Right ventricle myocardium inferior (tissue), 1 donor: ENCODE data around the gene DCDC1. TPM values are rescaled to one million over a fixed set of nuclear protein-coding genes. Genes with fewer than 3 reads are reported as not detected.

ENCODE experiments used
- ATAC-seq: fragments of 200-7000 bp; cut with Tn5 transposase; one replicate; pipeline ENCODE4 v1.9.1; 2020; ENCODE audit warnings: mild to moderate bottlenecking, moderate library complexity
- DNase-seq: peaks from one replicate; pipeline ENCODE4 v3.0.0; 2021; ENCODE audit errors: missing footprints
- intact Hi-C: fragments of 100-400 bp; cut with DNase I; formaldehyde crosslinking; loops from one replicate; pipeline ENCODE4 v1.11.0; 2022
- total RNA-seq: library from RNA; stranded (reverse); fragmentation: NEBNext Ultra II Directional; extraction: Animal tissue kit (Norgen Biotek cat#: 25700); gene quantifications from one replicate; pipeline ENCODE4 v1.2.1, GENCODE V29; 2021
- donor health status: DM: no; HTN: yes; CAD: no; lungs with severe emphysema.

Gene DCDC1
- total RNA-seq, 1 donor from 2014 or later = 0.19 TPM

DNA sequence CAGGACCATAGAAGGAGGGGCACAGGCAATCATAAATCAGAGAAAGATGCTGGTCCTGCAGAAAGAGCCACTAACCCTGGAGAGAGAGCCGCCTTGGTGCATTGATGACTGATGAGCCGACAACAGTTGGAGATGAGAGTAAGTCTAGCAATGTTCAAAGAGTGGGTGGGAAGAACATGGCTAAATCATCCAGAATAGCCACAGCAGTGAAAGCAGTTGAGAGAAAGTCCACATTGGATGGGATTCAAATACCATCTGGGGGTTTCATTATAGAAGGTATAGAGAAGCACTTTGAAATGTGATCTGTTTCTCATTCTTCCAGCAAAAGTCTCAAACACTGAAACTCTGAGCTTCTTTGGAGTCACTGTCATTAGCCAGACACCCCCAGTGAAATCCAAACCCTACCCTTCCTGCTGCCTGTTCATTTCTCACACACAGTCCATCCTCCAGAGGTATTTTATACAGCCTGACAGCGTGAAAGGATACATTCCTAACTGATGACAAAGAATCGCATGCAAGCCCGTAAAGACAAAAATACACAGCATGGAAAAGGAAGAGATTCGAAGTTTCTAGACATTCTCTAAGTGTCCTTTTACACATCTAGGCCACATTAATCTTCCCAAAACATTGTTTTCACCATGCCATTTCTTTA is 480.3 kb downstream of the DCDC1 start:
- intact Hi-C loops = no loop called here
- no peak for ATAC-seq
- no peak for DNase-seq

DNA sequence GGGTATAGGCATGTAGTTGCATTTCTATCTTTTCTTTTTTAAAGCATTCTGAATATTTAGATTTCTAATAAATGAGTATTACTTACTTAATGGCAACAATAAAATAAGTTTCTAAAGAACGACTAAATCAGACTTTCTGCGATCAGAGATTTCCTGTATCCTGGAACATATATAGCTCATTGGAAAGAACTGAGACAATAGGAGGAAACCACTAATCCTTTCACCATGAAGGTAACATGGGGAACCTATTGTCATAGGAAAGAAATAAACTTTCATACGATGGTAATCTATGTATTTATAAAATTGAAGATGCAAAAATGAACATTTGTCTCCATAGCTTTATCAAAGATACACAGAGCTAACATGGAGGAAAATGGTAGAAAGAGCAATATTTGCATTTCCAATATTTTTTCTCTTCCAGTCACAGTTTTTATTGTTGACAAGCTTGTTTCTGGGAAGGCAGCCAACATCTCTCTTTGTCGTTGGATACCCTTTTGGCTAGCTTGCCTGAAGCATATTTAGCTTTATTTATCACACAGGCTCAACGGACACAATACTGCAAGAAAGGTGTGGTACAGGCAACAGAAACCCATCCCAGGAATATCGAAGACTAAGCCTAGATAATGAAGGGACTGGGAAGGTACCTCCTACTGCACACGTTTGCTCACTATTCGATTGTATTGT is 490.1 kb downstream of the DCDC1 start:
- DNase-seq (no peak), ATAC-seq (peak; percentile 67)
- intact Hi-C loops = no loop called here

DNA sequence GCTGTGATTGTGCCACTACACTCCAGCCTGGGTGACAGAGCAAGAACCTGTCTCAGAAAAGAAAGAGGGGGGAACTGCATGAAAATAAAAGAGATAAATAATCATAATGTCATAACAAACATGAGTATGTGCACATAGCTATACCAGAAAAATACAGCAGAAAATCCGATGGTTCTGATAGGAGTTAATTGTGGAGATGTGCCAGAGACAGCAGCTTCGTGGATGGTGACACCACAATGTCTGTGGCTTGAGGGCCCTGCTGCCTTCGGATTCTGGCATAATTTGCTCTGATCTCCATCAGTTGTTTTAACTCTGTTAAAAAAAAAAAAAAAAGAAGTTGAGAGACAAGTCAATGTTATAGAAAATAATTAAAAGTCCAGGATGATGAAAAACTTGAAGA is 491.1 kb downstream of the DCDC1 start:
- ATAC-seq (no peak), DNase-seq (no peak)
- intact Hi-C loops = no loop called here

DNA sequence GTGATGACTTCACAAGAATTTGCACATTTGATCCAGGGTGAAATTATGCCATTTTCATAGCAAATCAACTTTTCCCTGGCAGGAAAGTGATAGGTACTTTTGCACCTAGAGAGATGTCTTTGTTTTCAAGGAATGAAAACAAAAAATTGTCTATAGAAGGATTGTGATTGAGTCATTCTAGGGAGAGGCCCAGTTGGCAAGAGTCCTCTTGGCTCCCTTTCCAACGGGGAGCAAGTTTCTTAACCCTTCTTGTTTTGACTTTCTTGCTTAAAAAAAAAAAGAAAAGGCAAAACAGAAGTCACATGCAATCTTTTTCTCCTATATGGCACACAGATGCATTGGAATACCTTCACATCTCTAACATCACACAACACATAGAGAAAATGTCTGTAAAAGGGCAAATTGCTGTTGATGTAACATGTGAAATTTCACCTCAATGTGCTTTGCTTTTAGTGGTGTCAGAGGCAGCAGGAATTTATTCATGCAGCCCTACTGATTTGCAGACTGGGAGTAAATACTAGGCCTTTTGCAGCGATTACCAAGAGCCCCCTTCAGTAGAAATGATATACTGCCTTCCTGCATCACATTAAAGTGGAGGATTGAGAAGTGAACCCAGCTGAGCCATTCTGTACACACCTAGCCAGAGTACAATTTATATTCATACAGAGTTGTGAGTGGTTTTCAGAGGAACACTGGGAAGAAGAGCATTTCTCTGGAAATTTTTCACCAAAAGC is 492.7 kb downstream of the DCDC1 start:
- DNase-seq (no peak), ATAC-seq (no peak)
- intact Hi-C loops = no loop called here

DNA sequence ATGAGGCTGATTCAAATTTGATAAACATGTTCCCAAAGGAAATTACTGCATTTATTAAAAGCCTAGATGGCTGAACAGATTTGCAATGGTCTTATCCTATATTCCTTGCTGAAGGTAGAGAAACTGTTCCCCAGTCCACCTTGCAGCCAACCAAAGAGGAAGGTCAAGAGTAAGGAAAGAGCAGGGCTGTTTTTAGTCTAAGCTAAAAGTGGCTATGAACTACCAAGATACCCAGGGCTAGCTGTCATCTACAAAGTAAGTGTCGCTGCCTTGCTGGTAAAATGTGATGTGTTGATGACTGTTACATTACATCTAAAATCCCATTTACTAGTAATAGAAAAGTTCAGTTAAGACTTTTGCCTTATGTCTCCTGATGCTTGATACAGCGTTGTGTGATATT is 493.3 kb downstream of the DCDC1 start:
- DNase-seq (no peak), ATAC-seq (peak; percentile 60)
- intact Hi-C loops = no loop called here

DNA sequence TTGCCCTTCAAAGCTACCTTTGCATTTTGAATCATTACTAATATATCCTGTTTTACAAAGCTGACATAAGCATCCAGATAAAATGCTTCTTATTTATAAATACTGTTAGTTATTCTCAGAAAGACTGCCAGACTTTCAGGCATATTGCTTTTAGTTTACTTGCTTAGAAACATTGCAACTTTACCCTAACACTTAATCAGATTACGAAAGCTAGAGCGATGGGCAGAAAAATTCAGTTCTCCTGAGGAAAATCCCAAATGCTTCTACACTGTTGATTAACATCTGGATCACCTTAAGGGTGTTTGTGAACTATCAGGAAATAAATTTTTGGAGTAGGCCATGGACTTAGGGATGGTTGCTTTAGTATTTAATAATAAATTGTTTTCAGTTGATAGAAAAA is 493.7 kb downstream of the DCDC1 start:
- intact Hi-C loops = no loop called here
- DNase-seq = no peak
- no peak for ATAC-seq

DNA sequence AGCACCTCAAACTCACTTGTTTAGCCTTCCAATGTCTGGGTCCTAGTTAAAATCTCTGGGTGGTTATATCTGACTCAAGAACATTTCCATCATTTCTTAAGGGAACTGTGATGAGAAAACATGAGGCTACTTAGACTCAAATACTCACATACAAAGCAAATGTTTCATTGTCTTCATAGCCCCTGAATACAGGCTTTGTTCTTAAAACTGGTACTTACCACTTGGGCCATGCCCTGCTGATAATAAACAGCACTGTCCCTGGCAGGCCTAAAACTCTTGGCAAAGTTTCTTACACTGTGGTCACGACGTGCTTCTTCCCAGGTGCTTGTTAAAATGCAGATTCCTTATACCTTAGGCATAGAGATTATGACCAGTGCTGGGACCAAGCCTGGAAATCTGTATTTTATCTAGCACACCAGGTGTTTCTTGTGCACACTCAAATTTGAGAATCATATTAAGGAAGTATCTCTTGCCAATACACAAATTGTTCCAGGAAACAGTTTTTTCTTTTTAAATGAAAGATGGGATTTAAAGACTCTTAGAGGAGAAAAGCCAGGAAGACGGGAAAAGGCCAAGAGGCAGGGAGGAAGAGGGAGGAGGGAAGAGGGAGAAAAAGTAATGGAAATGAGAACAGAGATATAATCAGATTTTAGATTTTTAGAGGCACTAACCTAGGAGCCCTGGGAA is 495.5 kb downstream of the DCDC1 start:
- DNase-seq (no peak), ATAC-seq (no peak)
- intact Hi-C loops = no loop called here

DNA sequence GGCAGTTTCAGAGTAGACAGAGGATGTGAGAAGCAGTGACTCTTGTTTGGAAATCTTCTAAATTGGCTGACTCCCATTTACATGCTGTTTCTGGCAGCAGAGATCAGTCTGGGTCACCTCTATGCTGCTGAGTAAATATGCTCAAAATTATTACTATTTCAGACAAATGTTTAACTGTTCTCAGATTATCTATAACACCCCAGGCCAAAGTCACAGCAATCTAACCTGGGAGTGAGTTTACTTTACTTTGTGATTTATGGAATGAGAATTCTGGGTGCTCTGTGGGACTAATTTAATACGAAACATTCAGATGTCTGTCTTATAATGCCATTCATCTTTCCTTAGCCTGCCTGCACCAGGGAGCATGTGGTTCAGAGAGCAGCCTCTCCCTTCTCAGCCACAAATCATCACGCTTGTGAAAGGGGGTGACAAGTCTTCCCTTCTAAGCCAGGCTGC is 500.9 kb downstream of the DCDC1 start:
- no peak for DNase-seq
- no peak for ATAC-seq
- intact Hi-C loops = no loop called here

DNA sequence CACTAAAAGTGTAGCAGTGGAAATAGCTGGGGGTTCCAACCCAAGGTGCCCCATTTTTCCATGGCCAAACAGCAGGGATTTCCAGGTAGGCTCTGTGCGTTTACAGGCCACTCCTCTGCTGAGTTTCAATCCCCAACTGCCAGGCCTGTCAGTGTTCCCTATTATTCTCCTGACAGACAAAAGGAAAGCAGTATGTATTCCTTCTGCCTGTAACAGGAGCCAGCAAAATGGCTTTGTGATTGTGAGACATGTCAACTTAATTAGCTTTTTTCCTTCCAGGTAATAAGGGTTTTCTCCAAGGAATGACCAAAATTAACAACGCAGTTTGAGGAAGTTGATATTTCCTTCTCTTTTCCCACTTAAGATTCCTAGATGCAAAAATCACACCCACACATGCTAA is 506.3 kb downstream of the DCDC1 start:
- no peak for DNase-seq
- intact Hi-C loops = no loop called here
- no peak for ATAC-seq

DNA sequence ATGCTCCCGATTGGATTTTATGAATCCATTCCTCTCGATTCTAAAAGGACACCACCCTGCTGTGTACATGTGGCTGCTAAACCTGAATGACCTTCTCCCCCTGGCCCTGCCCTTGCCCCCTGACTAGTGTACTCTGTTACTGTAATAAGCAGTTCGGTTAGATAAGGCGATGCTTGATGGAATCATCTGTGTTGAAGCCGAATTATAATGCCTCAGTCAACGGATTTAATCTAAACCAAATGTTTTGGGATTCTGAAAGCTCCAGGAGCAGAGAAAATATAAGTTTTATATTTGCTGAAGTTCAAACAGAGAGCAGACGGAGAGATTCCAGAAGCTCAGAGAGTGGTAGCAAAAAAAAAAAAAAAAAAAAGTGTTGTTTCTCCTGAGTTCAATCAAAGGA is 508.0 kb downstream of the DCDC1 start:
- intact Hi-C loops = no loop called here
- no peak for ATAC-seq
- DNase-seq = no peak

DNA sequence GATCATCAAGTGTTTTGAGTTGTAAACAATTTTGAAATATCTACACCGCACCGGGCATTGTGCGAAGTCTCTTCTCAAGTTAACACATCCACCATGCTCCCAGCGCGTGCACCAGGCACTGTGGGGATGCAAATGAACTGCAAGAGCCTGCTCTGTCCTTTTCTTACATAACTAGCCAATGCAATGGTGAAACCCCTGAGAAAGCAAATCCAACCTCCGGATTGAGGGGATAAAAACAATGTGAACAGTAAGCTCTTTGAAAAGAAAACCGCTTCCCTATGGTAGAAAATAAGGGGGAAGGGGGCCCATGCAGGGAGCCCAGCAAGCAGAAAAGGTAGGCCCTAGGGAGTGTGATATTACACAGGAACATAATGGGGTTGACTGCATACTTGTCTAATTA is 508.5 kb downstream of the DCDC1 start:
- ATAC-seq (no peak), DNase-seq (no peak)
- intact Hi-C loops = no loop called here

DNA sequence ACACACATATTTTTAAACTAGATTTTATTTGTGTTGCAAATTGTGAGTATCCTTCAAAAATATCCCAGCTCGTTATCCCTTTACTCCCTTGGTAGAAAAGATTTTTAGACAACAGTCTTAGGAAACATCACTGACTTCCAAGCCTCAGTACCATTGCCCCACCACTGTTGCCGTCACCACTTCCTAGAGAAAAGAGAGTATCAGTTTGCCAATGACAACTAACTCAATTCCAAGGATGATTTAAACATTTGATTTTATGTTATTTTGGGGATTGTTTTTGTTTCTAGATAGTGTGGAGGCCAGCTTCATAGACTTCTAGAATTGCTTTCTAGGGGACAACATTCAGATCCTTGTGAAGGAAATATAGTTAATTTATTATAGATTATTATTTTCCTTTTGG is 509.4 kb downstream of the DCDC1 start:
- intact Hi-C loops = no loop called here
- DNase-seq = no peak
- ATAC-seq = no peak

DNA sequence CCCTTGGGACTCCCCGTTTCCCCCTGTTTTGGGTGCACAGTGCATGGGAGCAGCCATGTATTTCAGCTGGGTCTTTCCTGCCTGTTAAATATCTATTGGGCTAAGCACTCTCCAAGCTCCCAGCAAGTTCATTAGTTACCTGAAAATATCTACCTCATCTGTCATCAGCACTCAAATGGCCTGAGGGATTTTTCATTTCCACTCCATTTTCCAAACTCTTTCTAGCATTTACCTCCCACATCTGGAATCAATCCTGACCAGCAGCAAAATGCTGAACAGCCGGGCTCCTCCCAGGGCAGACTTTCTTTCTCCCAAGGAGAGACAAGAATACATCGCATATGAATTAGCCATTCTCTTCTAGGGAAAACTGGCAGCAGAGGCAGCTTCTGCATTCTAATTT is 509.9 kb downstream of the DCDC1 start:
- intact Hi-C loops = loop anchor here (5.0 to 10.0 kb wide), 2 partner anchors 55 to 272 kb away; partner anchors contain the start of gene MPPED2
- ATAC-seq (no peak), DNase-seq (no peak)

DNA sequence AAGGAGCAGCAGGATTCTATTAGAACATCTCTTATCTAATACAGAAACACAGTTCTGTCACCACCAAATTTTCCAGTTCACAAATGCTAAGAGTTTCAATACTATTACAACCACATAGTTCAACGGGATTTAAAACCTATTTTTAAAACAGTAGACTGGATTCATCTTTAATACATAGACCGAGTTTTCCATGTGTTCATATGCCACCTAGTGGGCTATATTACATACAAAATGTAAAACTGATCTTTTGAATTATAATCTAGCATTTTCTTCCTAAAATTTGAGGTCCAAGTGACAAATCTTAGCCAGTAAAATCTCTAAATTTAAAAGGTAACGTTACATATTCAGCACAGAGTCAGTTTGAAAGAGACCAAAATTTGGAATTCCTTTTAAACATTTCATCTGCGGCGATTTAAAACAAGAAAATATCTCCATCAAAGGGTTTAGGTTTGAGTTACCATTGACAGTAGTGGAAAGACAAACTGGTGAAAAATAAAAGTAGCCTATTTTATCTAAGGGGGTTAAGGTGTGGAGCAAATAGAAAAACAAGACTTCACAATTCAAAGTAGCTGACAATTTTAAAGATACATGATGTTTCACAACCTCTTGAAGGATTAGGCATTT is 514.0 kb downstream of the DCDC1 start:
- intact Hi-C loops = loop anchor here (2.0 to 10.0 kb wide), 3 partner anchors 59 to 509 kb away; partner anchors contain the start of gene MPPED2
- ATAC-seq (no peak), DNase-seq (no peak)

DNA sequence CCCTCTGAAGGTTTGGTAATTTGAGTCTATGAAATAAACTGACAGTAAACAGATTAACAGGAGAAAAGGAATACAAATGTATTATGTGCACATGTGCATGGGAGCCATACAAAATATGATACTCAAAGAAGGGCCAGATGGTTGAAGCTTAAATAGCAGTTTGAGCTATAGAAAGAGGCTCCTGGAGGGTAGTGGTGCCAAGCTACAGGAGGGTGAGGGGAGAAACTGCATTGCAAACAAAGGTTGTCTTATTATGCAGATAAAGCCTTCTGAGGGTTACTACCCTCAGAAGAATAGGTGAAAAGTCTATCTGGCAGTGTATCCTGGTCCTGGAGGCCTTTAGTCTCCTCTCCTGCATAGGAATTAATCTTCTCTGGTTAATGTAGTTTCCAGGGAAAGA is 516.1 kb downstream of the DCDC1 start:
- ATAC-seq = no peak
- DNase-seq = no peak
- intact Hi-C loops = loop anchor here (10.0 kb wide), 1 partner anchor 61 kb away; no protein-coding TSS in a partner anchor

DNA sequence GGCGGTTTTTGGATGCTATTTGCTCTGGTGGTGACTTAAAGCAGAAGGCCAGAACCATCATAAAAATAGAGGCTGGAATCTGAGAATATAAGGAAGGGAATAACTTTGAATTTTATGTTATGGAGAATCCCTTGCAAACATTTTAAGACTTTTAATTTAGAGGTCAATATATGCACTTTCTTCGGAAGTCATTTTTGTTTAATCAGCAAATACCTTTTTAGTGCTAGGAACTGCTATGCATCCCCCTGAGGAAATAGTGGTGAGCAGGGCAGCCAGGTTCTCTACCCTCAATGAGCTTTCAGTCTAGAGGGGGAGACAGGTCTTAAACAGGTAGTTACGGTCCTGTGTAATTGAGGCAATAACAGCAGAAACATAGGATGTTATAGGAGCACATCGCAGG is 516.9 kb downstream of the DCDC1 start:
- ATAC-seq (no peak), DNase-seq (no peak)
- intact Hi-C loops = loop anchor here (10.0 kb wide), 1 partner anchor 62 kb away; no protein-coding TSS in a partner anchor

DNA sequence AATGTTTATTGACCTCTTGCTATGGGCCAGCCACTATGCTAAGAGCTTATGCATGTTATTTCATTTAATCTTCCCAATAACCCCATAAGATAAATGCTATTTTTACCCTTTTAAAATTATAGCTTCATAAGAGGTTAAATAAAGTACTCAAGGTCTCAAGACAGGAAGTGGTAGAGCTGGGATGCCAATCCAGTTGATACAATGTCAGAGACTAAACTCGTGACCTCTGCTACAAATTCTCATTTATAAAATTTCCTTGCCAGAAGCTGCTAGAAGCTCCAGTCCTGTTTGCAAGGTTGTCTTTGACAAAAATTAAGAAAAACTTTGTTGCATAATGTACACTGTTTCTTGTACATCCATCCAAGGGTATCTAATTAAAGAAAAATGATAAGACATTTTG is 517.4 kb downstream of the DCDC1 start:
- DNase-seq (no peak), ATAC-seq (no peak)
- intact Hi-C loops = loop anchor here (10.0 kb wide), 1 partner anchor 63 kb away; no protein-coding TSS in a partner anchor

DNA sequence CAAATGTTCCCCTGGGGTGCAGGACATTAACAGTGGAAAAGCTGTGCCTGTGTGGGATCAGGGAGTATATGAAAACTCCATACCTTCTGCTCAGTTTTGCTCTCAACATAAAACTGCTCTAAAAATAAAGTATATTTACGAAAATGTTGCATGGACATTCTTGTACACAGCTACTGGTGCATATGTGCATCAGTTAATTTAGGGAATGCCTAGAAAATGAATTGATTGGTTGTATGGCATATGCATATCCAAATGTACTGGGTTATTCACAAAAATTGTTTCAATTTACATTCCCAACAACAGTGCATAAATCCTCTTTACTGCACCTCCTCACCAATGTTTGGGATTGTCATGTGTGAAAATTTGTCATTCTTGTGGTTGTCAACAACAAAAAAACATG is 532.3 kb downstream of the DCDC1 start:
- intact Hi-C loops = no loop called here
- DNase-seq = no peak
- no peak for ATAC-seq

DNA sequence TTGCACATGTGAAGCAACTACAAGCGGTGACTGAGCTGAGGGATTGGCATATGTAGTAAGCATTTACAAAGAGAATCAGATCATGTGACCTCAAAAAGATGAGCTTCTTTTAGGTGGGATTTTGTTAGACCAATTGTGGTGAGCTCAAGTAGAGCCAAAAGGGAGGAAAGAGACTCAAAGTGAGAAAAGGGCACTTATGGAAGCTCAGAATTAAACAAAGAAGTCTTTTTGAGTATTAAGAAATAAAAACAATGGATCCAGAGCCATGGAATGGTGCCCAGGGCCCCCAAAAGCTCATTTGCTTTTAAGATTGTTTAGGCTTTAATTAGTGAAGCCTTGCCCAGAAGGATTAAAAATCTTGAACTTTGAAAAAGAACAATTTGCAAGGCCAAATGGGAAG is 536.7 kb downstream of the DCDC1 start:
- intact Hi-C loops = no loop called here
- ATAC-seq = no peak
- DNase-seq = no peak
